NT2/D1 (cell line): ENCODE data around the gene PATJ.

Experiments
- SUZ12 ChIP-seq: IDR thresholded peaks from 2 replicates; pipeline ENCODE4 v1.6.1; 2011; ENCODE audit not compliant: insufficient read length, insufficient read depth; ENCODE audit errors: extremely low read depth
- YY1 ChIP-seq: IDR thresholded peaks from 2 replicates; pipeline ENCODE4 v1.6.1; 2011; ENCODE audit not compliant: insufficient read length, insufficient read depth
- ZNF274 ChIP-seq: IDR thresholded peaks from 2 replicates; pipeline ENCODE4 v1.6.1; 2011; ENCODE audit warnings: mild to moderate bottlenecking, low read depth, low read length

DNA sequence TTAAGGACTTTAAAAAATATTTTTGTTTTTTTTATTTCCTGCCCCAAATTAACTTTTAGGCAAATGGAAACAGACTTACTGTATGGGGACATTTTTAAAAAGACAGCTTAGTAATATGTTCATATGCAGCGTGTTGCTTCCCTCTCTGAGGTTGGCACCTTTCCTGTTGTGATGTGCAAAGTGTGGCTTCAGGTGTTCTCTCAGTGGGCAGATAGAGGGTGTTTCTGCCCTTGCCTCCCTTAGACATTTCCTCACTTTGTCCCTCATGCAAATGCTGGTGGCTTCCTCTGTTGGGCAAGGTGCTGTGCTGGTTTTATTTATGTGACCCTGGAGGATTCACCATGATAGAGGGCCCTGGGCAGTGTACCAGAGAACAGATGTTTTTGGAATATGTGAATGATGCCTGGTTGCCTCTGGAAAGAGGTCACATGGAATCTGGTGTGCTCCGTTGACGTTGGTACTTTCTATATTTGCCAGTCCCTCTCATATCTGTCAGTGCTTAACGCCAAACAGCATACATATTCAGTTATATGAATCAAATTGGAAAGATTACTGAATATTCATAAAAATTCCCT, 123.5 kb downstream of the PATJ start:
- TF ChIP-seq SUZ12: no peak
- TF ChIP-seq ZNF274: no peak
- TF ChIP-seq YY1: no peak
